Measurements from ENCODE around the gene TRIM41. TPM values are rescaled to one million over a fixed set of nuclear protein-coding genes. Genes with fewer than 3 reads are reported as not detected.

Gene TRIM41
- total and polyA plus RNA-seq, 2 of the 13 experiments (the other 11 are each of a cell fraction or from before 2014, with no cell fraction given), result 10.2 to 16.7 TPM

DNA sequence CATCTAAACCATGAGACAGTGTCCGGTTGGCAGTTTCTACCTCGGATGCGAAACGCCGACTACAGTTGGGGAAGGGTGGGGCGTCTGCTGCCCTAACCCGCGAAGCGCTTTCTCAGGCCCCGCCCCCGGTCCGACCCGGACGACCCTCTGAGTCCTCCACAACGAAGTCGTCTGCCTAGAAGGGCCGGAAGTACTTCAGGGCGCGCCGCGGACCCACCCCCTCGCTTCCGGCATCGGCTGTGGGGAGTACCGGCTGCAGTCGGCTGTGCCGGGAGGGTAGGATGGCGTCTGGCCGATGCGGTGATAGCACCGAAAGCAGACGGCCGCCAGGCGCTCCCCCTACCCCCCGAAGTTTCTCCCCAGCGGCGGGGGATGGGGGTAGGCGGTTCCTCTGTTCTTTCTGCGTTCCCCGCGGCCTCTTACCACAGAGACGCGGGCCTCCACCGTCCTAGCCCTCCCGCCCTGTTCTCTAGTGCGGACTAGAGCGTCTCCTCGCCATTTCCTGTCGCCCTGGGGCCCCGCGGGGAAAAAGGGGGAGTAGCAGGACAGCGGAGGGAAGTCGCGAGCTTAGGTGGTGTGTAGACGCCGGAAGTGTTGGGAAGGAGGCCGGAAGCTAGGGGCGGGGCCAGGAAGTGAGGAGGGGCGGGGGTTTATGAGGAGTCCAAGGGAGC, at the start of gene TRIM41 (continued):
- TF ChIP-seq, protein P1, sequence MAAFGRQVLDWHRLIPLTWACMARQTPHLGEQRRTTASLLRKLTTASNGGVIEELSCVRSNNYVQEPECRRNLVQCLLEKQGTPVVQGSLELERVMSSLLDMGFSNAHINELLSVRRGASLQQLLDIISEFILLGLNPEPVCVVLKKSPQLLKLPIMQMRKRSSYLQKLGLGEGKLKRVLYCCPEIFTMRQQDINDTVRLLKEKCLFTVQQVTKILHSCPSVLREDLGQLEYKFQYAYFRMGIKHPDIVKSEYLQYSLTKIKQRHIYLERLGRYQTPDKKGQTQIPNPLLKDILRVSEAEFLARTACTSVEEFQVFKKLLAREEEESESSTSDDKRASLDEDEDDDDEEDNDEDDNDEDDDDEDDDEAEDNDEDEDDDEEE (CRISPR knock-in tag; IDR thresholded peaks at IDR 0.05), result no peak; the same call in 1 of the 2 replicates
- TF ChIP-seq ZNF563 (CRISPR knock-in tag; IDR thresholded peaks at IDR 0.05) (no peak; the same call in 1 of the 2 replicates), ZNF318 (CRISPR knock-in tag; IDR thresholded peaks at IDR 0.05) (no peak), ZFP82 (CRISPR knock-in tag; IDR thresholded peaks at IDR 0.05; ENCODE audit: borderline replicate concordance) (no peak; the same call in 1 of the 2 replicates), ZNF552 (CRISPR knock-in tag; IDR thresholded peaks at IDR 0.05; ENCODE audit: borderline replicate concordance) (peak; percentile 48; the same call in 1 of the 2 replicates), POLR2AphosphoS2 (IDR thresholded peaks at IDR 0.05; ENCODE audit: low read depth, low read length) (no peak), ZNF790 (CRISPR knock-in tag; IDR thresholded peaks at IDR 0.05; ENCODE audit: borderline replicate concordance) (no peak), NONO (IDR thresholded peaks at IDR 0.05) (no peak), NONO (CRISPR knock-in tag; conservative IDR thresholded peaks at IDR 0.05) (peak; percentile 83), KMT2A (CRISPR knock-in tag; IDR thresholded peaks at IDR 0.05) (no peak), ZNF121 (CRISPR knock-in tag; IDR thresholded peaks at IDR 0.05) (no peak), ZFY (CRISPR knock-in tag; IDR thresholded peaks at IDR 0.05) (peak; percentile 77), ZNF138 (CRISPR knock-in tag; IDR thresholded peaks at IDR 0.05; ENCODE audit: low read depth) (no peak), NBN (conservative IDR thresholded peaks at IDR 0.05) (no peak), POLR2G (IDR thresholded peaks at IDR 0.05; ENCODE audit: low read depth, low read length) (peak; percentile 97)
- TF ChIP-seq, protein P2, sequence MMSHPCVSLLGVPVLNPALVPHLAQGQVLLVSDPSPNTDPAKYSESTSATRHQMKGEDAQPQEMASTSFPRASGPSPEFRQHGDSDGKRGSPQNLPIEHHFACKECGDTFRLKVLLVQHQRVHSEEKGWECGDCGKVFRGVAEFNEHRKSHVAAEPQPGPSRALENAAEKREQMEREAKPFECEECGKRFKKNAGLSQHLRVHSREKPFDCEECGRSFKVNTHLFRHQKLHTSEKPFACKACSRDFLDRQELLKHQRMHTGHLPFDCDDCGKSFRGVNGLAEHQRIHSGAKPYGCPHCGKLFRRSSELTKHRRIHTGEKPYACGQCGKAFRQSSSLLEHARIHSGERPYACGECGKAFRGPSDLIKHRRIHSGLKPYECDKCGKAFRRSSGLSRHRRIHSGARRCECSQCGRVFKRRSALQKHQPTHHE (CRISPR knock-in tag; IDR thresholded peaks at IDR 0.05; ENCODE audit: borderline replicate concordance), result peak; percentile 91; the same call in 1 of the 2 replicates
- TF ChIP-seq, protein P3, sequence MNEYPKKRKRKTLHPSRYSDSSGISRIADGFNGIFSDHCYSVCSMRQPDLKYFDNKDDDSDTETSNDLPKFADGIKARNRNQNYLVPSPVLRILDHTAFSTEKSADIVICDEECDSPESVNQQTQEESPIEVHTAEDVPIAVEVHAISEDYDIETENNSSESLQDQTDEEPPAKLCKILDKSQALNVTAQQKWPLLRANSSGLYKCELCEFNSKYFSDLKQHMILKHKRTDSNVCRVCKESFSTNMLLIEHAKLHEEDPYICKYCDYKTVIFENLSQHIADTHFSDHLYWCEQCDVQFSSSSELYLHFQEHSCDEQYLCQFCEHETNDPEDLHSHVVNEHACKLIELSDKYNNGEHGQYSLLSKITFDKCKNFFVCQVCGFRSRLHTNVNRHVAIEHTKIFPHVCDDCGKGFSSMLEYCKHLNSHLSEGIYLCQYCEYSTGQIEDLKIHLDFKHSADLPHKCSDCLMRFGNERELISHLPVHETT (CRISPR knock-in tag; conservative IDR thresholded peaks at IDR 0.05), result peak; percentile 93
